Endothelial cell of umbilical vein (primary cell): Measurements from ENCODE around the gene MPDU1.
A peak's percentile ranks its signal among the peaks of the same experiment; 100 is the strongest.

Experiments used
- EZH2 ChIP-seq: IDR thresholded peaks from 2 replicates; pipeline ENCODE4 v1.6.1; 2012; ENCODE audit warnings: borderline replicate concordance, low read depth, mild to moderate bottlenecking, moderate library complexity, low read length, inconsistent platforms; ENCODE audit not compliant: severe bottlenecking
- JUN ChIP-seq: IDR thresholded peaks from 2 replicates; pipeline ENCODE4 v1.6.1; 2011; ENCODE audit warnings: borderline replicate concordance, low read depth; ENCODE audit not compliant: insufficient read length, insufficient read depth
- MAX ChIP-seq: IDR thresholded peaks from 2 replicates; pipeline ENCODE4 v1.6.1; 2011; ENCODE audit not compliant: insufficient read depth, insufficient read length
- MYC ChIP-seq: IDR thresholded peaks from one replicate; pipeline ENCODE4 v1.6.1; 2011; ENCODE audit warnings: mild to moderate bottlenecking, low read depth, low read length
- POLR2A ChIP-seq: IDR thresholded peaks from 2 replicates; pipeline ENCODE4 v1.6.1; 2012; ENCODE audit warnings: low read depth, mild to moderate bottlenecking, control low read depth, low read length
- POLR2AphosphoS5 ChIP-seq: IDR thresholded peaks from 2 replicates; pipeline ENCODE4 v1.6.1; 2012; ENCODE audit warnings: low read depth, mild to moderate bottlenecking, control low read depth, low read length, moderate library complexity; ENCODE audit not compliant: insufficient read depth
- TF ChIP-seq, protein P1 (sequence below), 2 donors: IDR thresholded peaks; 1 replicate in 1 of 2; 2 replicates in 1 of 2; pipeline ENCODE4 v1.5.1; 2011; ENCODE audit warnings: low read length in 2 of 2, mild to moderate bottlenecking in 2 of 2, moderate library complexity in 2 of 2, control low read depth in 1 of 2, inconsistent platforms in 1 of 2, low read depth in 1 of 2; ENCODE audit not compliant: insufficient read depth in 1 of 2; ENCODE audit errors: extremely low read depth in 1 of 2

- TF ChIP-seq, protein P1, sequence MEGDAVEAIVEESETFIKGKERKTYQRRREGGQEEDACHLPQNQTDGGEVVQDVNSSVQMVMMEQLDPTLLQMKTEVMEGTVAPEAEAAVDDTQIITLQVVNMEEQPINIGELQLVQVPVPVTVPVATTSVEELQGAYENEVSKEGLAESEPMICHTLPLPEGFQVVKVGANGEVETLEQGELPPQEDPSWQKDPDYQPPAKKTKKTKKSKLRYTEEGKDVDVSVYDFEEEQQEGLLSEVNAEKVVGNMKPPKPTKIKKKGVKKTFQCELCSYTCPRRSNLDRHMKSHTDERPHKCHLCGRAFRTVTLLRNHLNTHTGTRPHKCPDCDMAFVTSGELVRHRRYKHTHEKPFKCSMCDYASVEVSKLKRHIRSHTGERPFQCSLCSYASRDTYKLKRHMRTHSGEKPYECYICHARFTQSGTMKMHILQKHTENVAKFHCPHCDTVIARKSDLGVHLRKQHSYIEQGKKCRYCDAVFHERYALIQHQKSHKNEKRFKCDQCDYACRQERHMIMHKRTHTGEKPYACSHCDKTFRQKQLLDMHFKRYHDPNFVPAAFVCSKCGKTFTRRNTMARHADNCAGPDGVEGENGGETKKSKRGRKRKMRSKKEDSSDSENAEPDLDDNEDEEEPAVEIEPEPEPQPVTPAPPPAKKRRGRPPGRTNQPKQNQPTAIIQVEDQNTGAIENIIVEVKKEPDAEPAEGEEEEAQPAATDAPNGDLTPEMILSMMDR (IDR thresholded peaks at IDR 0.05; ENCODE audit: extremely low read depth in 1 of 2, insufficient read depth in 1 of 2, low read depth in 1 of 2, low read length in 2 of 2) = no peak
- TF ChIP-seq POLR2A (peak; percentile 90), EZH2 (no peak), MAX (no peak), JUN (no peak), POLR2AphosphoS5 (peak; percentile 79), MYC (no peak)
Measured at GRCh38 chr17:7627250-7628121, 43.8 kb downstream of the MPDU1 start, which contains the start of gene SAT2.
